NCI-H2171 treated with DMSO at 0.1 percent for 48 hours (cell line): ENCODE results near the gene MLH1.
"Not testable (repeated sequence)": the region's sequence is repeated elsewhere in the genome, so short reads cannot be mapped to it uniquely, and the experiment has no call there.

ENCODE experiments used
- DNase-seq: peaks from one replicate; lab custom pipeline; 2025; lab: John Stamatoyannopoulos, UW

The MLH1 gene

GRCh38 chr3:37039161-37039846 lies 46.0 kb downstream of the MLH1 start:
- no peak for DNase-seq

- no peak for DNase-seq
Observed at GRCh38 chr3:37040231-37040630, 46.9 kb downstream of the MLH1 start.

DNA sequence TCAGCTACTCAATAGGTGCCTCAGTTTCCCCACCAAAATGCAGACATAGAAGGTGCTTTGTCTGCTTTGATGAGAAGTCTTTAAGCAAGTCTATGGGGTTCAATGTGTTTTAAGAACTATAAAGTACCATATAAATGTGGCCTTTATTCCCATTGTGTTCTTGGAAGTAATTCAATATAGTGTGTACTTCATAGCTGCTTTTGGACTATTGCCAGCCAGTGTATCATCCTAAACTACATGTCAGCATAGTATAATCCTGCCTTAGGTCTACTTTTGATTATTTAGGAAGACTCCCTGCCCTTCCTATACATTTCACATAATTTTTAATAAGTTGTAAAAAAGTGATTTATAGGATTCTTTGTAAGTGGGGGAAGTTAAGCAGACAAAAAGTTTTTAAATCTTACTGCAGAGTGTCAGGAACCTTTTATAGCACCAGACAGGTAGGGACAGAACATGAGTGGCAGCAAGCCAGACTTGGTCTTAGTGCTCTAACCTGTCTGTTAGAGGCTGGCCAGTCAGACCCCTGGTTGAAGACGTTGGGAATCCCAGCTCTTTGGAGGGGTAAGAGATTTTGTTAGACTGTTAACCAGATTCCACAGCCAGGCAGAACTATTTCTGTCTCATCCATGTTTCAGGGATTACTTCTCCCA lies 48.4 kb downstream of the MLH1 start:
- no peak for DNase-seq

DNA sequence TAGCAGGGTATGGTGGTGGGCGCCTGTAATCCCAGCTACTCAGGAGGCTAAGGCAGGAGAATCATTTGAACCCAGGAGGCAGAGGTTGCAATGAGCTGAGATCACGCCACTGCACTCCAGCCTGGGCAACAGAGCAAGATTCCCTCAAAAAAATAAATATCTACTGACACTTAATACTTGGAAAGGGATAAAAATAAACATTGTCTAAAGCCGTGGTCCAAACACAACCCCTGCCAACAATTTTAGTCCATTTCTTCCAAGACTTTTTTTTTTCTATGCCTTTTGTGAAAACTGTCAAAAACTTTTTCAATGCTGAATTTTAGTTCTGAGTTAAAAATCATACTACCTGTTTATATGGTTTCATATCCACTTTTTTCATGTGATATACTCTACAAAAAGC lies 49.4 kb downstream of the MLH1 start:
- not testable (repeated sequence) for DNase-seq

DNA sequence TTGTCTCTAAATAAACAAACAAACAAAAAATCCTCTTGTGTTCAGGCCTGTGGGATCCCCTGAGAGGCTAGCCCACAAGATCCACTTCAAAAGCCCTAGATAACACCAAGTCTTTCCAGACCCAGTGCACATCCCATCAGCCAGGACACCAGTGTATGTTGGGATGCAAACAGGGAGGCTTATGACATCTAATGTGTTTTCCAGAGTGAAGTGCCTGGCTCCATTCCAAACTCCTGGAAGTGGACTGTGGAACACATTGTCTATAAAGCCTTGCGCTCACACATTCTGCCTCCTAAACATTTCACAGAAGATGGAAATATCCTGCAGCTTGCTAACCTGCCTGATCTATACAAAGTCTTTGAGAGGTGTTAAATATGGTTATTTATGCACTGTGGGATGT lies 57.0 kb downstream of the MLH1 start:
- DNase-seq = no peak

DNA sequence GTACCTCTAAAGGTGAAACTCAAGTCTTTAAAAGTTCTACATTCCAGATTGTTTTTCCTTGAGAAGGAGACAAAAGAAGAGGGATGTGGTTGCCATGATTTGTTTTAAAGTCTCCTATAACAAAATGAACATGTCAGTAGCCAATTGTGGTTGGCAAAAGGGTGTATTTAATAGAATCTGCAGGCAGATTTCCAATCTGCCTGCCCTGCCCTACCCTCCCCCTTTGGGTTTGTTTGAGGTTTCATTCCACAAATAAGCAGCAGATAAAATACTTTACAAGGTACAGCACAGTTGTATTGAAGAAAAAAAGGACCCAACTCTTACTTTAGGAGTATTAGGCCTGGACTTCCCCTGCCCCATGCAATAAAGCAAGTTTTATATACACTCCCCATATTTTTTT lies 59.5 kb downstream of the MLH1 start:
- no peak for DNase-seq

DNA sequence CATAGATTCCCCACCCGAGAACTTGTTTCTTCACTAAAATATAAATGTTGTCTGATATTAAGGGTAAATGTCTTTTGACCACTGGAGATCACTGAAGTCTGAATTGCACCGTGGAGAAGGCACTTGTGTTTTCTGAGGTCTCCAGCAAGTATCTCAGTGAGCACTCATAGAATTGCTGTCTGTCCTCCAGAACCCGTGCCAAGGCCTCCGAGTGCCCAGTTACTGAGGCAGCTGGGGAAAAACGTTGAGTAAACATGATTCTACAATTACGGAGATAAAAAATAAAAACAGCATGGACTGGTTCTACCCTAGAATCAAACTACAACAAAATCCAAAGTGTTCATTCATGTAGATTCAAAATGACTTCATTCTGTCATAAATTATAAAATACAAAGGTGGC lies 60.0 kb downstream of the MLH1 start:
- no peak for DNase-seq

DNA sequence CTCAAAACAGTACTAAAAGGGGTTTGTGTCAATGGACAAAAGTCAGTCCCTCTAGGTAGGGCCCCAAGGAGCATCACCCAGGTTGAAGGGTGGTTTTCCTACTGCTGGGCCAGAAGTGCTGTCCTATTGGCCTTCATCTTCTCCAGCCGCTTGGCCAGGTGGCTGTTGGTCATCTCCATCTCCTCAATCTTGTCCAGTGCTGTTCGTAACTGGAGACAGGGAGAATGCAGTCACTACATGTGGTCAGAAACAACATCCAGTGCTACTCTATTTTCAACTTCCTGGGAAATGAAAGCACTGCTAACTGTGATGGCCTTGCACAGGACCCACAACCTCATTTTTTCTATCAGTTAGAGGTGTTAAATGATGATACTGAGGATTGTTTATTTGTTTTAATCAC lies 60.4 kb downstream of the MLH1 start:
- no peak for DNase-seq

GRCh38 chr3:37054370-37054769 lies 61.1 kb downstream of the MLH1 start:
- DNase-seq = no peak

GRCh38 chr3:37055077-37055476 lies 61.8 kb downstream of the MLH1 start:
- not testable (repeated sequence) for DNase-seq

DNA sequence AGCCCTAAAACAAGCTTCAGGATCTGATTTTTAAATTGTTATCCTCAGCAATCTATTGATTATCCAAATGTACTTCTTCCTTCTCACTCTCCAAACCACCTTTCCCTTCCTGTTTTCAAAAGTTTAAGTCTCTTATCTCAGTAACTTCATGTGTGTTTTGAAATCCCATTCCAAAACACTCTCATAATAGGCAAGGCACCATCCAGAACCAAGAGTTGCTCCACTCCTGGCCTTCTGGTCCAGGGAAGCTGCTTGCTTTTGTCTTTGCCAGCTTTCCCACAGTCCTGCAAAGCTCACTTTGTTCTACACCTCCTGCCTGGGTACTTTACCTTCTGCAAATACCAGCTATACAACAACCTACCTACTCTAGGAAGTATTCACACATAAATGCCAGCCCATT lies 63.5 kb downstream of the MLH1 start:
- no peak for DNase-seq

- DNase-seq = no peak
Observed at GRCh38 chr3:37058117-37058516, 64.8 kb downstream of the MLH1 start.

DNA sequence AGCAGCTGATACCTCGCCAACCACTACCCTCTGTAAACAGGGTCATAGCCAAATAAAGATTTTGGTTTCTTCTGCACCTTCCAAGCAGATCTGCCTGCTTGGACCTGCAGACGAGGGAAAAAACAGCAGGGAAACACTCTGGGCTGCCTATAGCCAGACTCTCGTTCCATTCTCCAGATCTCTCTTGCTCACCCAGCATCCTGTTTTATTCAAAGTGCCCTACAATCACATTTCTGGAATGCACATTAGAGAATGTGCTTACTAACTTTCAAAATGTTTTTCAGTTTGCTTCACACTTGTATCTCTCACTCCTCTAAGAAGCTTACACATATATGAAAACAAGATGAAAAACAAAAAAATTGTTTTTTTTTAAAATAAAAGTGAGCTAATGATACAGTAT lies 71.4 kb downstream of the MLH1 start:
- no peak for DNase-seq

DNA sequence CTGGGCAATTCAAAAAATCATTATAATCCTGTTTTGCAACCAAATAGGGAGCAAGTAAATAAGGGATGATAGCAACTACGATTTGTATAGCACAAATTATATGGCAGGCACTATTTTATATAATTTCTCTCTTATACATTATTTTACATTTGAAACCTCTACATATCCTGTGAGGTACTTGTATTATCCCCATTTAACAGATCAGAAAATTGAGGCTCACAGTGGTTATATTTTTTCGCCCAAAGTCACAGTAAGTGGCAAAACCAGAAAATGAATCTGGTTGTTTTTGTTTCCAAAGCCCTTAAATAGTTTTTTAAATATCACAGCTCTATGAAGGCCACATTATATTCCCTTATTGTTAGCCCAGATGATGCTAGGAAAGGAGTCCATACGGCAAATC lies 74.3 kb downstream of the MLH1 start:
- no peak for DNase-seq

DNA sequence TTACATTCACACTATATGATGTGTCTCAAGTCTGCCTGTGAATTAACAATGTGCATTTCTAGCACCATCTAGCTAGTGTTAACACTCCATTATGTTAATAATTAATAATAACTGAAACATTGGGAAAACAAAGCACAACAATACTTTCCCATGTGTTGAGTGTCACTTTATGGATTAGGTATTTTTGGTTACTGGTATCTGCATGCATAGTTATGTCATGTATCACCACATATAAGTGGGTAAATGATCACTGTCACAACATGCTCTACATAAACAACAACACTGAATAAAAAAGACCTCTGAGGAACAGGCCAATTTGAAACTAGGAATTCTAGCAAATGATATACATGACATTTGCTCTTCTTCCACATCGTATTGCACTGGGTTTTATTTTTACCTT lies 74.7 kb downstream of the MLH1 start:
- DNase-seq = no peak

- no peak for DNase-seq
Observed at GRCh38 chr3:37071921-37072320, 78.6 kb downstream of the MLH1 start.

DNA sequence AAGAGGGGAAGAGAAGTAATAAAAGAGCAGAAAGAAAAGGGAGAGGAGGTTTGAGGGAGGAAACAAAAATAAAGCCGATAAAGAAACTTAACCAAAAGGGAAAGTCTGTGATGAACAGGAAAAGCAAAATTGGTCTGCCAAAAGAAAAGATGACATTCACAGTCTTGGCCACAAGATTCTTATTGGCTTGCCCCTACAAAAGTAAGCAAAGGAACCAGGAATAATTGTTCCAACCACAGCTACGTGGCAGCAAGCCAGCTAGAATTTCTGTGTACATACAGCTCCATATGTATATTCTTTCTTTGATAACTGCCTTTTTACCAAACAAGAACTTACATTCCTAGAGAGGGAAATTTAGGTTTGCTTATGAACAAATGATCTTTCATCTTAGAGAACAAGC lies 79.6 kb downstream of the MLH1 start:
- peak; percentile 7 for DNase-seq

- no peak for DNase-seq
Observed at GRCh38 chr3:37074178-37074577, 80.9 kb downstream of the MLH1 start.

GRCh38 chr3:37075955-37076354 lies 82.6 kb downstream of the MLH1 start:
- no peak for DNase-seq

- no peak for DNase-seq
Observed at GRCh38 chr3:37082317-37082716, 89.0 kb downstream of the MLH1 start.

GRCh38 chr3:37086918-37087317 lies 93.6 kb downstream of the MLH1 start:
- DNase-seq = no peak

GRCh38 chr3:37087870-37088269 lies 94.6 kb downstream of the MLH1 start:
- DNase-seq = no peak

GRCh38 chr3:37092484-37092883 lies 99.2 kb downstream of the MLH1 start:
- DNase-seq = no peak

DNA sequence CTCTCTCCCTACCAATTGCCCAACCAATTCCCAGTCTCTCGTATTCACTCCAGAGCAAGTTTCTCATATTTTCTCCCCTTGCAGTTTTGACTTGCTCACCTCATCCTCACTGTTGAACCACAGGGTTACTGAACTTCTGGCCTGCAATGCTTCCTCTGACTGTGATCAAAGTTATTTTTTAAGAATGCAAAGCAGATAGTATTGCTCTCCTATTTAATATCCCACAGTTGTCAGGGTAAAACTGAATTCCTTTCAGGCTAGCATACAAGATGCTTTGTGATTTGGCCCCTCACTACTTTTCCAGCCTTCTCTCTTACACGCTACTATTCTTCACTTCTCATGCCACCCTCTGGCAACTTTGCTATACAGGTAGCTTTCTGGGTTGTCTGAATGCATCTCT lies 100.2 kb downstream of the MLH1 start:
- DNase-seq = no peak
